ENCODE measurements around the gene LRRC46.

Gene LRRC46

GRCh38 chr17:47882247-47882646 lies 50.8 kb downstream of the LRRC46 start:
- H3K4me2 ChIP-seq (ENCODE audit: low read depth, low read length): peak overlapping the region; percentile 55
- H3K9ac ChIP-seq (ENCODE audit: low read length): no peak overlapping the region
- no peaks in the 10 kb centered on the region for H3K4me1 ChIP-seq (ENCODE audit: low read length)
- H3K27me3 ChIP-seq (replicated peaks; ENCODE audit: insufficient read depth, low read length): peaks cover 43% of the 10 kb centered on the region
- no peaks in the 10 kb centered on the region for H4K20me1 ChIP-seq (ENCODE audit: insufficient read depth, low read length)
- no peaks in the 10 kb centered on the region for H3F3A ChIP-seq (ENCODE audit: insufficient read depth, low read length)
- peak overlapping the region; percentile 30 for H3K4me3 ChIP-seq (ENCODE audit: low read length)
- H3K9me3 ChIP-seq (replicated peaks; ENCODE audit: insufficient read depth, low read length): no peaks in the 10 kb centered on the region
- peak overlapping the region; percentile 25; the same call in 1 of the 2 replicates for H2AFZ ChIP-seq (ENCODE audit: low read length)
- DNase-seq: no peak
- H3K27ac ChIP-seq (ENCODE audit: low read length): no peak overlapping the region
- no peaks in the 10 kb centered on the region for H3K9me2 ChIP-seq (replicated peaks; ENCODE audit: insufficient read depth, low read length)
- H3K79me2 ChIP-seq (ENCODE audit: low read length): no peaks in the 10 kb centered on the region
- no peaks in the 10 kb centered on the region for H3K36me3 ChIP-seq (replicated peaks; ENCODE audit: insufficient read depth, low read length)
- TF ChIP-seq EZH2phosphoT487 (IDR thresholded peaks at IDR 0.05; ENCODE audit: low read length) (no peak), CTCF (IDR thresholded peaks at IDR 0.05; ENCODE audit: low read length) (no peak), EZH2 (optimal IDR thresholded peaks at IDR 0.05; ENCODE audit: low read depth, low read length) (no peak)

GRCh38 chr17:47882695-47883588 lies 51.5 kb downstream of the LRRC46 start:
- H3K9me2 ChIP-seq (replicated peaks; ENCODE audit: insufficient read depth, low read length): no peaks in the 10 kb centered on the region
- no peak overlapping the region for H3K27ac ChIP-seq (ENCODE audit: low read length)
- no peaks in the 10 kb centered on the region for H3K4me1 ChIP-seq (ENCODE audit: low read length)
- 0 out of 2 replicates have a peak overlapping the region, but pooled peaks have one; percentile 25 for H2AFZ ChIP-seq (ENCODE audit: low read length)
- no peaks in the 10 kb centered on the region for H3K79me2 ChIP-seq (ENCODE audit: low read length)
- no peak for TF ChIP-seq CTCF (IDR thresholded peaks at IDR 0.05; ENCODE audit: low read length)
- no peak for TF ChIP-seq EZH2 (optimal IDR thresholded peaks at IDR 0.05; ENCODE audit: low read depth, low read length)
- no peak for TF ChIP-seq EZH2phosphoT487 (IDR thresholded peaks at IDR 0.05; ENCODE audit: low read length)
- H3K27me3 ChIP-seq (replicated peaks; ENCODE audit: insufficient read depth, low read length): peaks cover 36% of the 10 kb centered on the region
- H3K36me3 ChIP-seq (replicated peaks; ENCODE audit: insufficient read depth, low read length): no peaks in the 10 kb centered on the region
- H4K20me1 ChIP-seq (ENCODE audit: insufficient read depth, low read length): no peaks in the 10 kb centered on the region
- H3F3A ChIP-seq (ENCODE audit: insufficient read depth, low read length): no peaks in the 10 kb centered on the region
- no peak for DNase-seq
- peak overlapping the region; percentile 30; the same call in 1 of the 2 replicates for H3K4me3 ChIP-seq (ENCODE audit: low read length)
- H3K9me3 ChIP-seq (replicated peaks; ENCODE audit: insufficient read depth, low read length): no peaks in the 10 kb centered on the region
- H3K9ac ChIP-seq (ENCODE audit: low read length): no peak overlapping the region
- peak overlapping the region; percentile 55 for H3K4me2 ChIP-seq (ENCODE audit: low read depth, low read length)

- Histone ChIP-seq H3F3A (ENCODE audit: insufficient read depth, low read length) (no peaks in the 10 kb centered on the region), H3K4me3 (ENCODE audit: low read length) (no peak overlapping the region), H3K27me3 (replicated peaks; ENCODE audit: insufficient read depth, low read length) (peaks cover 28% of the 10 kb centered on the region), H3K79me2 (ENCODE audit: low read length) (no peaks in the 10 kb centered on the region), H3K9me2 (replicated peaks; ENCODE audit: insufficient read depth, low read length) (no peaks in the 10 kb centered on the region), H3K4me1 (ENCODE audit: low read length) (no peaks in the 10 kb centered on the region), H3K4me2 (ENCODE audit: low read depth, low read length) (no peak overlapping the region), H3K9ac (ENCODE audit: low read length) (no peak overlapping the region), H3K27ac (ENCODE audit: low read length) (no peak overlapping the region), H3K9me3 (replicated peaks; ENCODE audit: insufficient read depth, low read length) (no peaks in the 10 kb centered on the region), H3K36me3 (replicated peaks; ENCODE audit: insufficient read depth, low read length) (no peaks in the 10 kb centered on the region), H2AFZ (ENCODE audit: low read length) (no peak overlapping the region), H4K20me1 (ENCODE audit: insufficient read depth, low read length) (no peaks in the 10 kb centered on the region)
- DNase-seq: no peak
- TF ChIP-seq EZH2 (optimal IDR thresholded peaks at IDR 0.05; ENCODE audit: low read depth, low read length) (no peak), CTCF (IDR thresholded peaks at IDR 0.05; ENCODE audit: low read length) (no peak), EZH2phosphoT487 (IDR thresholded peaks at IDR 0.05; ENCODE audit: low read length) (no peak)
Measured at GRCh38 chr17:47883589-47884426, 52.3 kb downstream of the LRRC46 start.

All from MM.1S (cell line).